GM12874 (cell line): ENCODE results near the gene GPSM1.

Experiments
- CTCF ChIP-seq: IDR thresholded peaks from 2 replicates; pipeline ENCODE4 v1.5.1; 2011; ENCODE audit warnings: low read depth, mild to moderate bottlenecking, control low read depth, low read length, moderate library complexity; ENCODE audit not compliant: insufficient read depth

The GPSM1 gene

GRCh38 chr9:136330406-136330990 lies 3.2 kb downstream of the GPSM1 start:
- TF ChIP-seq CTCF, result no peak

- TF ChIP-seq CTCF, result no peak
These were observed 3.7 kb downstream of the GPSM1 start for GRCh38 chr9:136331030-136331429.

- no peak for TF ChIP-seq CTCF
These were observed 4.5 kb downstream of the GPSM1 start for GRCh38 chr9:136331556-136332481.

- TF ChIP-seq CTCF, result no peak
These were observed 5.2 kb downstream of the GPSM1 start for GRCh38 chr9:136332482-136332983.

GRCh38 chr9:136333045-136333444 lies 5.7 kb downstream of the GPSM1 start:
- TF ChIP-seq CTCF, result no peak

- no peak for TF ChIP-seq CTCF
These were observed 6.1 kb downstream of the GPSM1 start for GRCh38 chr9:136333486-136333885.

- no peak for TF ChIP-seq CTCF
These were observed 7.2 kb downstream of the GPSM1 start for GRCh38 chr9:136334541-136334940.
